Measurements from ENCODE around the gene VARS1. TPM values are rescaled to one million over a fixed set of nuclear protein-coding genes. Genes with fewer than 3 reads are reported as not detected.

The VARS1 gene
- total and polyA plus RNA-seq, 2 of the 8 experiments (the other 6 are each of a cell fraction or from before 2014, with no cell fraction given) = 53.5 to 162 TPM

DNA sequence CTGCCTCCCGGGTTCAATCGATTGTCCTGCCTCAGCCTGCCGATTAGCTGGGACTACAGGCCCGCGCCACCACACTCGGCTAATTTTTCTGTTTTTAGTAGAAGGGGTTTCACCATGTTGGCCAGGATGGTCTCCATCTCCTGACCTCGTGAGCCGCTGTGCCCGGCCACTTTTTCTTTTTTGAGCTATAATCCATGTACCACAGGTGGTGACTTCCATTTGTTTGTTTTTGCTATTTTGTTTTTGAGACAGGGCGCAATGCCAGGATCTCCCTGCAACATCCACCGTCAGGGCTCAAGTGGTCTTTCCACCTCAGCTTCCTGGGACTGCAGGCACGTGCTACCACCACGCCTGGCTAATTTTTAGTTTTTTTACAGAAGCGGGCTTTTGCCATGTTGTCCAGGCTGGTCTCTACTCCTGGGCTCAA, 40.5 kb upstream of the VARS1 start (continued):
- TF ChIP-seq, protein P1, sequence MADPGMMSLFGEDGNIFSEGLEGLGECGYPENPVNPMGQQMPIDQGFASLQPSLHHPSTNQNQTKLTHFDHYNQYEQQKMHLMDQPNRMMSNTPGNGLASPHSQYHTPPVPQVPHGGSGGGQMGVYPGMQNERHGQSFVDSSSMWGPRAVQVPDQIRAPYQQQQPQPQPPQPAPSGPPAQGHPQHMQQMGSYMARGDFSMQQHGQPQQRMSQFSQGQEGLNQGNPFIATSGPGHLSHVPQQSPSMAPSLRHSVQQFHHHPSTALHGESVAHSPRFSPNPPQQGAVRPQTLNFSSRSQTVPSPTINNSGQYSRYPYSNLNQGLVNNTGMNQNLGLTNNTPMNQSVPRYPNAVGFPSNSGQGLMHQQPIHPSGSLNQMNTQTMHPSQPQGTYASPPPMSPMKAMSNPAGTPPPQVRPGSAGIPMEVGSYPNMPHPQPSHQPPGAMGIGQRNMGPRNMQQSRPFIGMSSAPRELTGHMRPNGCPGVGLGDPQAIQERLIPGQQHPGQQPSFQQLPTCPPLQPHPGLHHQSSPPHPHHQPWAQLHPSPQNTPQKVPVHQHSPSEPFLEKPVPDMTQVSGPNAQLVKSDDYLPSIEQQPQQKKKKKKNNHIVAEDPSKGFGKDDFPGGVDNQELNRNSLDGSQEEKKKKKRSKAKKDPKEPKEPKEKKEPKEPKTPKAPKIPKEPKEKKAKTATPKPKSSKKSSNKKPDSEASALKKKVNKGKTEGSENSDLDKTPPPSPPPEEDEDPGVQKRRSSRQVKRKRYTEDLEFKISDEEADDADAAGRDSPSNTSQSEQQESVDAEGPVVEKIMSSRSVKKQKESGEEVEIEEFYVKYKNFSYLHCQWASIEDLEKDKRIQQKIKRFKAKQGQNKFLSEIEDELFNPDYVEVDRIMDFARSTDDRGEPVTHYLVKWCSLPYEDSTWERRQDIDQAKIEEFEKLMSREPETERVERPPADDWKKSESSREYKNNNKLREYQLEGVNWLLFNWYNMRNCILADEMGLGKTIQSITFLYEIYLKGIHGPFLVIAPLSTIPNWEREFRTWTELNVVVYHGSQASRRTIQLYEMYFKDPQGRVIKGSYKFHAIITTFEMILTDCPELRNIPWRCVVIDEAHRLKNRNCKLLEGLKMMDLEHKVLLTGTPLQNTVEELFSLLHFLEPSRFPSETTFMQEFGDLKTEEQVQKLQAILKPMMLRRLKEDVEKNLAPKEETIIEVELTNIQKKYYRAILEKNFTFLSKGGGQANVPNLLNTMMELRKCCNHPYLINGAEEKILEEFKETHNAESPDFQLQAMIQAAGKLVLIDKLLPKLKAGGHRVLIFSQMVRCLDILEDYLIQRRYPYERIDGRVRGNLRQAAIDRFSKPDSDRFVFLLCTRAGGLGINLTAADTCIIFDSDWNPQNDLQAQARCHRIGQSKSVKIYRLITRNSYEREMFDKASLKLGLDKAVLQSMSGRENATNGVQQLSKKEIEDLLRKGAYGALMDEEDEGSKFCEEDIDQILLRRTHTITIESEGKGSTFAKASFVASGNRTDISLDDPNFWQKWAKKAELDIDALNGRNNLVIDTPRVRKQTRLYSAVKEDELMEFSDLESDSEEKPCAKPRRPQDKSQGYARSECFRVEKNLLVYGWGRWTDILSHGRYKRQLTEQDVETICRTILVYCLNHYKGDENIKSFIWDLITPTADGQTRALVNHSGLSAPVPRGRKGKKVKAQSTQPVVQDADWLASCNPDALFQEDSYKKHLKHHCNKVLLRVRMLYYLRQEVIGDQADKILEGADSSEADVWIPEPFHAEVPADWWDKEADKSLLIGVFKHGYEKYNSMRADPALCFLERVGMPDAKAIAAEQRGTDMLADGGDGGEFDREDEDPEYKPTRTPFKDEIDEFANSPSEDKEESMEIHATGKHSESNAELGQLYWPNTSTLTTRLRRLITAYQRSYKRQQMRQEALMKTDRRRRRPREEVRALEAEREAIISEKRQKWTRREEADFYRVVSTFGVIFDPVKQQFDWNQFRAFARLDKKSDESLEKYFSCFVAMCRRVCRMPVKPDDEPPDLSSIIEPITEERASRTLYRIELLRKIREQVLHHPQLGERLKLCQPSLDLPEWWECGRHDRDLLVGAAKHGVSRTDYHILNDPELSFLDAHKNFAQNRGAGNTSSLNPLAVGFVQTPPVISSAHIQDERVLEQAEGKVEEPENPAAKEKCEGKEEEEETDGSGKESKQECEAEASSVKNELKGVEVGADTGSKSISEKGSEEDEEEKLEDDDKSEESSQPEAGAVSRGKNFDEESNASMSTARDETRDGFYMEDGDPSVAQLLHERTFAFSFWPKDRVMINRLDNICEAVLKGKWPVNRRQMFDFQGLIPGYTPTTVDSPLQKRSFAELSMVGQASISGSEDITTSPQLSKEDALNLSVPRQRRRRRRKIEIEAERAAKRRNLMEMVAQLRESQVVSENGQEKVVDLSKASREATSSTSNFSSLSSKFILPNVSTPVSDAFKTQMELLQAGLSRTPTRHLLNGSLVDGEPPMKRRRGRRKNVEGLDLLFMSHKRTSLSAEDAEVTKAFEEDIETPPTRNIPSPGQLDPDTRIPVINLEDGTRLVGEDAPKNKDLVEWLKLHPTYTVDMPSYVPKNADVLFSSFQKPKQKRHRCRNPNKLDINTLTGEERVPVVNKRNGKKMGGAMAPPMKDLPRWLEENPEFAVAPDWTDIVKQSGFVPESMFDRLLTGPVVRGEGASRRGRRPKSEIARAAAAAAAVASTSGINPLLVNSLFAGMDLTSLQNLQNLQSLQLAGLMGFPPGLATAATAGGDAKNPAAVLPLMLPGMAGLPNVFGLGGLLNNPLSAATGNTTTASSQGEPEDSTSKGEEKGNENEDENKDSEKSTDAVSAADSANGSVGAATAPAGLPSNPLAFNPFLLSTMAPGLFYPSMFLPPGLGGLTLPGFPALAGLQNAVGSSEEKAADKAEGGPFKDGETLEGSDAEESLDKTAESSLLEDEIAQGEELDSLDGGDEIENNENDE (IDR thresholded peaks at IDR 0.05; ENCODE audit: insufficient replicate concordance, low read length) = no peak
- TF ChIP-seq RXRA (IDR thresholded peaks at IDR 0.05; ENCODE audit: insufficient read depth, low read depth, low read length) = no peak
